Measurements from ENCODE around the gene WRAP53.

GRCh38 chr17:7695586-7695985 lies 7.3 kb downstream of the WRAP53 start:
- no peak for TF ChIP-seq POLR2A (IDR thresholded peaks at IDR 0.05)
- TF ChIP-seq CTCF (IDR thresholded peaks at IDR 0.05), result no peak
- TF ChIP-seq EP300 (IDR thresholded peaks at IDR 0.05), result no peak
- no peak for TF ChIP-seq POLR2AphosphoS5 (IDR thresholded peaks at IDR 0.05)
